CD4-positive, alpha-beta memory T cell (primary cell): ENCODE data around the gene KRT79. TPM values are rescaled to one million over a fixed set of nuclear protein-coding genes. Genes with fewer than 3 reads are reported as not detected.

Experiments
- CTCF ChIA-PET: fragments of 350-600 bp; sonication (Branson Sonifier 250); formaldehyde crosslinking; loops from one replicate; lab custom pipeline; 2021; ENCODE audit warnings: inconsistent platforms; ENCODE audit not compliant: partially characterized antibody; lab: Charles Lee
- POLR2A ChIA-PET: fragments of 350-600 bp; sonication (Branson Sonifier 250); formaldehyde crosslinking; loops from one replicate; lab custom pipeline; 2021; ENCODE audit not compliant: partially characterized antibody; lab: Charles Lee
- DNase-seq, 5 donors: peaks; one replicate each; pipeline versions ENCODE4 v3.0.0 to v3.0.0-alpha.2; 2020 to 2022; ENCODE audit warnings: mixed read lengths in 1 of 5
- H3K27ac ChIP-seq: one replicate; pipeline ENCODE4 v1.7.0; 2013; ENCODE audit warnings: low read depth, low read length
- H3K27me3 ChIP-seq: 2 replicates; pipeline ENCODE4 v1.7.0; 2013; ENCODE audit warnings: mild to moderate bottlenecking, low read length, moderate library complexity; ENCODE audit not compliant: insufficient read depth
- H3K36me3 ChIP-seq: 2 replicates; pipeline ENCODE4 v1.7.0; 2013; ENCODE audit warnings: mild to moderate bottlenecking, low read length, moderate library complexity; ENCODE audit not compliant: insufficient read depth
- H3K4me1 ChIP-seq: 2 replicates; pipeline ENCODE4 v1.7.0; 2013; ENCODE audit warnings: mild to moderate bottlenecking, low read length, moderate library complexity; ENCODE audit not compliant: insufficient read depth
- H3K4me3 ChIP-seq, 2 donors: one replicate each; pipeline ENCODE4 v1.7.0; 2013; ENCODE audit warnings: low read length in 2 of 2, mild to moderate bottlenecking in 1 of 2
- H3K9me3 ChIP-seq, 2 donors: one replicate each; pipeline ENCODE4 v1.7.0; 2013; ENCODE audit warnings: low read length in 2 of 2, control low read depth in 1 of 2; ENCODE audit not compliant: control insufficient read depth in 1 of 2
- H3K27ac Mint-ChIP-seq, 7 donors: one replicate each; pipeline ENCODE4 v1.8.0; 2020 to 2021; ENCODE audit warnings: mixed read lengths in 7 of 7, mild to moderate bottlenecking in 6 of 7, inconsistent platforms in 3 of 7, moderate library complexity in 3 of 7
- H3K27me3 Mint-ChIP-seq, 2 donors: one replicate each; pipeline ENCODE4 v1.8.0; 2020 to 2021; ENCODE audit warnings: mixed read lengths in 2 of 2
- H3K36me3 Mint-ChIP-seq, 2 donors: one replicate each; pipeline ENCODE4 v1.8.0; 2020 to 2021; ENCODE audit warnings: mixed read lengths in 2 of 2, inconsistent platforms in 1 of 2, mild to moderate bottlenecking in 1 of 2
- H3K4me1 Mint-ChIP-seq, 4 donors: one replicate each; pipeline ENCODE4 v1.8.0; 2020 to 2021; ENCODE audit warnings: mixed read lengths in 4 of 4, mild to moderate bottlenecking in 1 of 4
- H3K4me3 Mint-ChIP-seq, 8 donors: one replicate each; pipeline ENCODE4 v1.8.0; 2020 to 2021; ENCODE audit warnings: mixed read lengths in 8 of 8, mild to moderate bottlenecking in 7 of 8, moderate library complexity in 6 of 8, inconsistent platforms in 3 of 8
- H3K9me3 Mint-ChIP-seq, 8 donors: one replicate each; pipeline ENCODE4 v1.8.0; 2020 to 2021; ENCODE audit warnings: mixed read lengths in 8 of 8, mild to moderate bottlenecking in 5 of 8, inconsistent platforms in 3 of 8, moderate library complexity in 1 of 8
- intact Hi-C: fragments of 100-400 bp; cut with micrococcal nuclease; formaldehyde crosslinking; loops from one replicate; pipeline ENCODE4 v1.15.1; 2023
- polyA plus RNA-seq, 2 donors: library from polyadenylated mRNA; unstranded; fragments of 300-500 nt; fragmentation: Illumina TruSeq; gene quantifications; one replicate each; pipeline ENCODE4 v1.2.3, GENCODE V29; 2021
- total RNA-seq, 2 experiments: library from RNA; stranded (reverse); gene quantifications; one replicate each; pipeline ENCODE4 v1.2.3, GENCODE V29; 2021

Gene KRT79
- total and polyA plus RNA-seq, 4 experiments from 2014 or later: not detected

GRCh38 chr12:52790427-52791270 lies 43.5 kb downstream of the KRT79 start:
- no peak overlapping the region for H3K27ac ChIP-seq
- H3K9me3 Mint-ChIP-seq: peaks cover 0 to 1% (median 0%) of the 10 kb centered on the region in 8 donors
- H3K27ac Mint-ChIP-seq: no peak overlapping the region
- H3K36me3 Mint-ChIP-seq: no peaks in the 10 kb centered on the region
- H3K4me1 ChIP-seq: no peaks in the 10 kb centered on the region
- H3K27me3 Mint-ChIP-seq: peaks cover 24 to 31% of the 10 kb centered on the region in 2 donors
- POLR2A ChIA-PET: no interaction called here
- peak overlapping the region in 1 of 8 donors; percentile 51 for H3K4me3 Mint-ChIP-seq
- no peak overlapping the region for H3K4me3 ChIP-seq
- CTCF ChIA-PET: interaction anchor here (0.7 kb wide), 1 partner anchor 205 kb away, joined by 3 read pairs; no protein-coding TSS in a partner anchor
- H3K9me3 ChIP-seq: no peaks in the 10 kb centered on the region
- no peaks in the 10 kb centered on the region for H3K36me3 ChIP-seq
- intact Hi-C loops: no loop called here
- DNase-seq: no peak
- H3K4me1 Mint-ChIP-seq: peaks cover 0 to 18% (median 4%) of the 10 kb centered on the region in 4 donors
- H3K27me3 ChIP-seq: no peaks in the 10 kb centered on the region

GRCh38 chr12:52789637-52790426 lies 44.3 kb downstream of the KRT79 start:
- ChIA-PET POLR2A (no interaction called here), CTCF (no interaction called here)
- no peaks in the 10 kb centered on the region for H3K9me3 ChIP-seq
- Mint-ChIP-seq H3K4me1 (peaks cover 0 to 18% (median 4%) of the 10 kb centered on the region in 4 donors), H3K27ac (peak overlapping the region in 1 of 7 donors; percentile 68), H3K9me3 (peaks cover 0 to 1% (median 0%) of the 10 kb centered on the region in 8 donors), H3K27me3 (peaks cover 28 to 37% of the 10 kb centered on the region in 2 donors), H3K4me3 (peak overlapping the region in 2 of 8 donors; percentile 44 to 66), H3K36me3 (no peaks in the 10 kb centered on the region)
- H3K36me3 ChIP-seq: no peaks in the 10 kb centered on the region
- intact Hi-C loops: no loop called here
- no peak overlapping the region for H3K27ac ChIP-seq
- H3K4me1 ChIP-seq: no peaks in the 10 kb centered on the region
- H3K27me3 ChIP-seq: no peaks in the 10 kb centered on the region
- DNase-seq: no peak
- no peak overlapping the region for H3K4me3 ChIP-seq

GRCh38 chr12:52788876-52789636 lies 45.1 kb downstream of the KRT79 start:
- CTCF ChIA-PET: interaction anchor here (1.3 kb wide), 1 partner anchor 10 kb away, joined by 4 read pairs; no protein-coding TSS in a partner anchor
- intact Hi-C loops: no loop called here
- H3K27ac ChIP-seq: no peak overlapping the region
- DNase-seq: no peak
- Mint-ChIP-seq H3K4me1 (peaks cover 0 to 18% (median 4%) of the 10 kb centered on the region in 4 donors), H3K27ac (peak overlapping the region in 1 of 7 donors; percentile 68), H3K36me3 (no peaks in the 10 kb centered on the region), H3K9me3 (peaks cover 0 to 3% (median 0%) of the 10 kb centered on the region in 8 donors), H3K4me3 (peak overlapping the region in 1 of 8 donors; percentile 66), H3K27me3 (peaks cover 32 to 38% of the 10 kb centered on the region in 2 donors)
- POLR2A ChIA-PET: no interaction called here
- no peaks in the 10 kb centered on the region for H3K4me1 ChIP-seq
- H3K36me3 ChIP-seq: no peaks in the 10 kb centered on the region
- no peak overlapping the region for H3K4me3 ChIP-seq
- no peaks in the 10 kb centered on the region for H3K27me3 ChIP-seq
- H3K9me3 ChIP-seq: no peaks in the 10 kb centered on the region

- Mint-ChIP-seq H3K4me1 (peaks cover 0 to 18% (median 4%) of the 10 kb centered on the region in 4 donors), H3K27ac (no peak overlapping the region), H3K4me3 (no peak overlapping the region), H3K36me3 (no peaks in the 10 kb centered on the region), H3K9me3 (peaks cover 0 to 4% (median 0%) of the 10 kb centered on the region in 8 donors), H3K27me3 (peaks cover 30 to 41% of the 10 kb centered on the region in 2 donors)
- H3K27ac ChIP-seq: no peak overlapping the region
- no peaks in the 10 kb centered on the region for H3K9me3 ChIP-seq
- H3K4me3 ChIP-seq: no peak overlapping the region
- no peaks in the 10 kb centered on the region for H3K4me1 ChIP-seq
- no peaks in the 10 kb centered on the region for H3K36me3 ChIP-seq
- ChIA-PET POLR2A (no interaction called here), CTCF (interaction anchor here (1.3 kb wide), 1 partner anchor 9 kb away, joined by 4 read pairs; no protein-coding TSS in a partner anchor)
- DNase-seq: no peak
- intact Hi-C loops: no loop called here
- H3K27me3 ChIP-seq: no peaks in the 10 kb centered on the region
Observed at GRCh38 chr12:52788192-52788875, 45.8 kb downstream of the KRT79 start.

- ChIA-PET CTCF (interaction anchor here (1.3 kb wide), 1 partner anchor 8 kb away, joined by 4 read pairs; no protein-coding TSS in a partner anchor), POLR2A (no interaction called here)
- no peak overlapping the region for H3K4me3 ChIP-seq
- Mint-ChIP-seq H3K4me1 (peaks cover 0 to 18% (median 4%) of the 10 kb centered on the region in 4 donors), H3K36me3 (no peaks in the 10 kb centered on the region), H3K9me3 (peaks cover 0 to 4% (median 0%) of the 10 kb centered on the region in 8 donors), H3K27me3 (peaks cover 32 to 43% of the 10 kb centered on the region in 2 donors), H3K27ac (no peak overlapping the region), H3K4me3 (no peak overlapping the region)
- H3K27me3 ChIP-seq: no peaks in the 10 kb centered on the region
- intact Hi-C loops: no loop called here
- no peaks in the 10 kb centered on the region for H3K9me3 ChIP-seq
- no peaks in the 10 kb centered on the region for H3K36me3 ChIP-seq
- no peak for DNase-seq
- no peak overlapping the region for H3K27ac ChIP-seq
- no peaks in the 10 kb centered on the region for H3K4me1 ChIP-seq
Observed at GRCh38 chr12:52787324-52788191, 46.6 kb downstream of the KRT79 start.

- POLR2A ChIA-PET: no interaction called here
- no peak overlapping the region for H3K4me3 ChIP-seq
- H3K36me3 Mint-ChIP-seq: no peaks in the 10 kb centered on the region
- CTCF ChIA-PET: no interaction called here
- H3K27me3 ChIP-seq: peaks cover 4% of the 10 kb centered on the region
- no peaks in the 10 kb centered on the region for H3K4me1 ChIP-seq
- no peaks in the 10 kb centered on the region for H3K36me3 ChIP-seq
- DNase-seq: no peak
- no peaks in the 10 kb centered on the region for H3K9me3 ChIP-seq
- no peak overlapping the region for H3K4me3 Mint-ChIP-seq
- no peak overlapping the region for H3K27ac ChIP-seq
- no peak overlapping the region for H3K27ac Mint-ChIP-seq
- peaks cover 0 to 10% (median 3%) of the 10 kb centered on the region in 4 donors for H3K4me1 Mint-ChIP-seq
- intact Hi-C loops: no loop called here
- H3K27me3 Mint-ChIP-seq: peaks cover 22 to 33% of the 10 kb centered on the region in 2 donors
- peaks cover 0 to 4% (median 0%) of the 10 kb centered on the region in 8 donors for H3K9me3 Mint-ChIP-seq
Observed at GRCh38 chr12:52784909-52785308, 49.2 kb downstream of the KRT79 start.
